NCI-H345 treated with DMSO at 0.1 percent for 48 hours (cell line): ENCODE data around the gene ZNF764.
"Not testable (repeated sequence)": the region's sequence is repeated elsewhere in the genome, so short reads cannot be mapped to it uniquely, and the experiment has no call there.

Experiments
- DNase-seq: peaks from one replicate; lab custom pipeline; 2025; ENCODE audit not compliant: unreplicated experiment; lab: John Stamatoyannopoulos, UW

The ZNF764 gene

DNA sequence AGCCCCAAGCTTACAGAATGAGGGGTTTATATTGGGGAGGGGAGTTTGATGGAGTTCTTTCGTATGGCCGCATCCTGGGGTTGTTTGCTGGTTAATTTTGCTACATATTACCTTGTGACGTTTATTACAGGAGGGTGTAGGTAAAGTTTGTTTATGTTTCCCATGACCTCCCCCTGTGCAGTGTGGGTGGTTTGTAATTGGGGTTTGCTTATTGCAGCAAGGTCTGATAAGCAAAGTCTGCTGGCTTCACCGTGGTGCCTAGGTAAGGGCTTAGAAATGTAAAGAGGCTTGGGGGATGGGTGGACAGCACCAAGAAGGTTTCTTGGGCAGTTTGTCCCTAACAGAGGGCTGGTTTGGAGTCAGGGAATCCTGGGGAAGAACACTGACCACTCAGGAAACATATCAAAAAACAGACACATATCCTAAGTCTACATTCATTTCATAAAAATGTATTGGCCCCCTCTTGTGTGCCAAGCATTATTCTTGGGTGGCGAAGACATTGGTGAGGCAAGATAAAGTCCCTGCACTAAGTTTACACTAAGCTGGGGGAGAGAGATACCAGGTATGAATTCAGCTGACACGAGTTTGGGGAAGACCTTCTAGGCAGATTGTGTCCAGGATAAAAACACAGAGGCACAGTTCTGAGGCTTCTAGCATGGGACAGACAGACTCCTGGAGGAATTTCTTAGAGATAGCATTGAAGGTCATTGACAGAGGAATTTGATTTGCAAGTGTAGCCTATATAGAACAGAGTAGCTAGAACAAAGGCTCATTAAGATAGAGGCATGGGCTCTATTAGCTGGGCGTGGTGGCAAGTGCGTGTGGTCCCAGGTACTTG, 9.5 kb downstream of the ZNF764 start:
- DNase-seq = no peak

DNA sequence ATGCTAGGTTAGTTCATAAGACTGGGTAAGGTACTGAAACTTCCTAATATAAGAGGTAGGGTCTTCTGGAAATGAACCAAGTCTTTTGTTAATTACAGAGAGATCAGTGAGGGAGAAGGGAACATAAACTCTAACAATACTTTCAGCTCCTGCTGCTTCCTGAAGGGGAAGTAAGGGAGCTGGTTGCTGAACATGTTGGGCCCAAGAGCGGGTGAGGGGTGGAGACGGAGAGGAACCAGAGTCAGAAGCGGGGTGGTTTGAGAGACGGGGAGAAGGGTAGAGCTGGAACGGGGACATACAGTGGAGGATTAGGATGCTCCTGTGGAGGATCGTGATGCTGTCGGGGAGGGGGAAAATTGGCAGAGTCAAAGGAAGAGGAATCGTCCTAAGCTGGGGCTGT, 12.1 kb downstream of the ZNF764 start:
- DNase-seq = no peak

DNA sequence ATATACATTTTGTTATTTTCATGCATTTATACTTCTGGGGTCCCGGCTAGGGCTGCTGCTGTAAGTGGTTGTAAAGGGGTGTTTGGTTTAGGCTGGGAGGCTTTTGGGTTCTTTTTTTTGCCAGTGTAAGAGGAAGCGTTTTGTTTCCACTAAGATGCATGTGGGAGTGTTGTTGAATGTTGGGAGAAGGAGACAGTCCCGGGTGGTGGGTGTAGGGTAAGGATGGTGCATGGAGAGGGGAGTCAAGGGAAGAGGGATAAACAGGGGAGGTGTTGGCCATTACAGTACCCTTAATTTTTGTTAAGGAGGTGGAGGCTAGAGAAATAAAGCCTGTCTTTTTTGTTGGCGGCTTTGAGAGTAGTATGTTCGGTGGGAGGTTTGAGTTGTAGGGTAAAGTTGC, 15.1 kb downstream of the ZNF764 start:
- no peak for DNase-seq

DNA sequence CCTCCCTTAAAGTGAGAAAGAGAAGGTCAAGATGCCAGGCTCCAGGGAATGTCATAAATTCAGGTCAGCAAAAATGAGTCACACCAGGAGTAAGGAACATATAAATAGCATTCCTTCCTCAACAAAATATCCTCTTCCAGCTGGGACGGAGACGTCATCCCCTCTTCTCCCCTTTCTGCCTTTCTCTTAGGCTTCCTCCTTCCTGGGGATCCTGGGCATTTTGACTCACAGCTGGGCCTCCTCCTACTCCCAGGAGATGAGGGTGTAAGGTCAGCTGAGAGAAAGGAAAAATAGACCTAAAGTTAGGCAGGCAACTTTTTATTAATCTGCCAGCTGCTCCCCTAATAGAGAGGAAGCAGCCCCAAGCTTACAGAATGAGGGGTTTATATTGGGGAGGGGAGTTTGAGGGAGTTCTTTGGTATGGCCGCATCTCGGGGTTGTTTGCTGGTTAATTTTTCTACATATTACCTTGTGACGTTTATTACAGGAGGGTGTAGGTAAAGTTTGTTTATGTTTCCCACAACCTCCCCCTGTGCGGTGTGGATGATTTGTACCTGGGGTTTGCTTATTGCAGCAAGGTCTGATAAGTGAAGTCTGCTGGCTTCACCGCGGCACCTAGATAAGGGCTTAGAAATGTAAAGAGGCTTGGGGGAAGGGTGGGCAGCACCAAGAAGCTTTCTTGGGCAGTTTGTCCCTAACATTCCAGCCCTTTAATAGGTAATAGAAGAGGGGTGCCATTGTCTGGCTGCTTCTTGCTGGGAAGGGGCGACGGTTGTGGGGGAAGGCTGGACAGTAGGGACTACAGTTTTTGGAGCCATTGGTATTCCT, 16.5 kb downstream of the ZNF764 start:
- no peak for DNase-seq

DNA sequence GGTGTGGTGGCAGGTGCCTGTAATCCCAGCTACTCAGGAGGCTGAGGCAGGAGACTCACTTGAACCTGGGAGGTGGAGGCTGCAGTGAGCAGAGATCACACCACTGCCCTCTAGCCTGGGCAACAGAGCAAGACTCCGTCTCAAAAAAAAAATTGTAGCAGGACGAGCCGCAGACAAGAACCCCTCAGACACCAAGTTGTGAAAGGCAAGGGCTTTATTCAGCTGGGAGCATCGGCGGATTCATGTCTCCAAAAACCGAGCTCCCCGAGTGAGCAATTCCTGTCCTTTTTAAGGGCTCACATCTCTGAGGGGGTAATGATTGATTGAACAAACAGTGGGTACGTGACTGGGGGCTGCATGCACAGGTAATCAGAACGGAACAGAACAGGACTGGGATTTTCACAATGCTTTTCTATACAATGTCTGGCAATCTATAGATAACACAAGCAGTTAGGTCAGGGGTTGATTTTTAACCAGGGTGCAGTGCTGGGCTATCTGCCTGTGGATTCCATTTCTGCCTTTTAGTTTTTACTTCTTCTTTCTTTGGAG, 17.2 kb downstream of the ZNF764 start:
- not testable (repeated sequence) for DNase-seq

DNA sequence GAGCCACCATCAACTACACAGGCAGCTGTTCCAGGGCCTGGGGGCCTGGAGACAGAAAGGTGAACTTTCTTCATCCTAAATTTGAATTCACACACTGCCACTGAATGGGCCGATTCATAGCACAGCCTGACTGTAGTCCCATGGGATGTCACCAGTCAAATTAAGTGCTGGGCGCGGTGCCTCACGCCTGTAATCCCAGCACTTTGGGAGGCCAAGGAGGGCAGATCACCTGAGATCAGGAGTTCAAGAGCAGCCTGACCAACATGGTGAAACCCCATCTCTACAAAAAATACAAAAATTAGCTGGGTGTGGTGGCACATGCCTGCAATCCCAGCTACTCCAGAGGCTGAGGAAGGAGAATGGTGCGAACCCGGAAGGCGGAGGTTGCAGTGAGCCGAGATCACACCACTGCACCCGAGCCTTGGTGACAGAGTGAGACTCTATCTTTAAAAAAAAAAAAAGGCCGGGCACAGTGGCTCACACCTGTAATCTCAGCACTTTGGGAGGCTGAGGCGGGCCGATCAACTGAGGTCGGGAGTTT, 18.1 kb downstream of the ZNF764 start:
- not testable (repeated sequence) for DNase-seq

DNA sequence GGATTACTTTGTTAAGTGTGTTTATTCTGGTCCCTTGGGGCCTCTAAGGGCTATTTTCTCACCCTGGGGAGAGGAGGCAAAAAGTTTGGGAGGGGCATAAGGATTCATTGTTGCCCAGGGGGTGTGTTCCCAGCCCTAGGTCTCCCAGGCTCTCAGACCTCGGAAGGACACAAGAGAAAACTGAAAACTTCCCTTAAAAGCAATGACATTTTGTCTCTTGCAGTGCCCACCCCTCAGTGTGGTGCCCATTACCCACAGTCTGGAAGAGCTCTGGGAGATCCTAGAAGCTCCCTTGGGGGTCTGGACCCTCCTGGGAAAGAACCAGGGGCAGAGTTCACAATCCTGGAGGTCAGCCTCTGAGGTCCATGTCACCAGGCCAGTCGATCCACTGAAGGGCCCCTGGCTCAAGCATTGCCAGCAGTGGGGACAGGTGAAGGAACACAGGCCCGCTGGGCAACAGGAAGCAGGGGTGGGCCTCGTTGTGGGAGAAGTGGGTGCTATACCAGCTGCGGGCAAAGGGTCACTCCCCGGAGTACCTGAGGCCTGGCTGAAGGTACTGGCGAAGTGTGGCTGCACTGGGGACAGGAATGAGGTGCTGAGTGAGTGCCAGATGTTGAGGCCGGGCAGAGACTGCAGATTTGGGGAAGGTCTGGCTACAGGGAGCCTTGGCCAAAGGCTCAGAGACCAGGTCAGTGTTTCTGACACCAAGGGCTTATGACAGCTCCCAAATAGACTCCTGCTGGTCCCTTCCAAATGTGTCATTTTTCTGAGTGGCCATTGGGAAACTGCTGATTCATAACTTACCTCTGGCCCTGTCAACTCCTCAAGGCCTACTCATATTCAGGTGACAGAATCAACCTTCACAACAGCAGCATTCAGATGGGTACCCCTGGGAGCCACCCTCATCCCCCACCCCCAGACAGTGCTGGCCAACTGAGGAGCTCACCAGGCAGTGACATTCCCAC, 18.9 kb downstream of the ZNF764 start:
- no peak for DNase-seq

DNA sequence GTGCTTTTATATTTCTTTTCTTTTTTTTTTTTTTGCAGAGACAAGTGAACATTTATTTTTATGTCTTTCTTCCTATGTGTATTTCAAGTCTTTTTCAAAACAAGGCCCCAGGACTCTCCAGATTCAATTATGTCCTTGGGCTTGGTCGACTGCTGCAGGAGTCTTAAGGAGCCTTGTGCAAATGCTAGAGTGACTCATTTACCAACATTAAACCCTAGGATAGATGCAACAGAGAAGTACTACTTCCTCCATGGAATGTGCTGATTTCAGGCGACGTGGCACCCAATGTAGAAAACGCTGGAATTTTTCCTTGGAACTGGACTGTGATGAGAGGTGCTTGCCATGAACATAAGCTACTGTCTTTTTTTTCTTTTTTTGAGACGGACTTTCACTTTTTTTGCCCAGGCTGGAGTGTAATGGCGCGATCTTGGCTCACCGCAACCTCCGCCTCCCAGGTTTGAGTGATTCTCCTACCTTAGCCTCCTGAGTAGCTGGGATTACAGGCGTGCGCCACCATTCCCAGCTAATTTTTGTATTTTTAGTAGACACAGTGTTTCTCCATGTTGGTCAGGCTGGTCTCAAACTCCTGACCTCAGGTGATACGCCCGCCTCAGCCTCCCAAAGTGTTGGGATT, 21.7 kb downstream of the ZNF764 start:
- not testable (repeated sequence) for DNase-seq

DNA sequence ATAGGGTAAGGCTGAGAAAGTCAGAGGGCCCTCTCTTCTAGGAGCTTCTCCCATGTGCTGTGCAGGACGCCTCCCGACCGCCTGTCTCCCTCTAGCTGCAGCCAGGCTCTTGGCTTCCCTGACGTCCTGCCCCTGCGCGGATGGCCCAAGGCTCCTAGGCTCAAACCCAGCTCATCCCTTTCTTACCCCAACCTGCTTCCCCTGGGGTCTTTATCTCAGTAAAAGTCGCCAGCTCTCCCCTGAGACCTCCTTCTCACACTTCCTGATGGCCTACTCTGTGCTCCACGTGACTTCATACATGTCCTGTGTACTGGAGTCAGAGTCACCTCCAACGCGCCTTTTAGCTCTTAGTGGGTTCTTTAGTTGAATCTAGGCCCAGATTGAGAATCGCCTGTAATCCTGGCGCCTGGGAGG, 22.4 kb downstream of the ZNF764 start:
- DNase-seq = peak; percentile 57

DNA sequence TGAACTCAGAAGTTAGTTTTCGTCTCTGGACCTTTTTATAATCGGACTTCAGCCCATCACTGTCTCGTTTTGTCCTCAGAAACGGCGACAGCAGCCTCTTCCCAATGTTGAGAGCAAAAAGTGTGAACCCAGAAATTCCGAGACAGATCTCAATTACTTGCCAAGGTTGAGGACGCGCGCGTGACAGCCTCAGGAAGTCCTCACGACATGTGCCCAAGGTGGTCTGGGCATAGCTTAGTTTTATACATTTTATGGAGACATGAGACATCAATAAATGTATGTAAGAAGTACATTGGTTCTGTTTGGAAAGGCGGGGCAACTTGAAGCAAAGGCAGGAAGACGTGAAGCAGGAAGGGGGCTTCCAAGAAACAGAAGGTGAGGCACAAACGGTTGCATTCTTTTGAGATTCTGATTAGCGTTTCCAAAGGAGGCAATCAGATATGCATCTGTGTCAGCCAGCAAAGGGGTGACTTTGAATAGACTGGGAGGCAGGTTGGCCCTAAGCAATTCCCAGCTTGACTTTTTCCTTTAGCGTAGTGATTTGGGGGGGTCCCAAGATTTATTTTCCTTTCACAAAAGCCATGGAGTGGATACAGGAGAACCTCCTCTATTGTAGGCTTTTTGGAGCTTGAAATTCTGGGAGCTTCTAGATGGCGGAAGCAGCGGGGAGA, 22.9 kb downstream of the ZNF764 start:
- DNase-seq = no peak

DNA sequence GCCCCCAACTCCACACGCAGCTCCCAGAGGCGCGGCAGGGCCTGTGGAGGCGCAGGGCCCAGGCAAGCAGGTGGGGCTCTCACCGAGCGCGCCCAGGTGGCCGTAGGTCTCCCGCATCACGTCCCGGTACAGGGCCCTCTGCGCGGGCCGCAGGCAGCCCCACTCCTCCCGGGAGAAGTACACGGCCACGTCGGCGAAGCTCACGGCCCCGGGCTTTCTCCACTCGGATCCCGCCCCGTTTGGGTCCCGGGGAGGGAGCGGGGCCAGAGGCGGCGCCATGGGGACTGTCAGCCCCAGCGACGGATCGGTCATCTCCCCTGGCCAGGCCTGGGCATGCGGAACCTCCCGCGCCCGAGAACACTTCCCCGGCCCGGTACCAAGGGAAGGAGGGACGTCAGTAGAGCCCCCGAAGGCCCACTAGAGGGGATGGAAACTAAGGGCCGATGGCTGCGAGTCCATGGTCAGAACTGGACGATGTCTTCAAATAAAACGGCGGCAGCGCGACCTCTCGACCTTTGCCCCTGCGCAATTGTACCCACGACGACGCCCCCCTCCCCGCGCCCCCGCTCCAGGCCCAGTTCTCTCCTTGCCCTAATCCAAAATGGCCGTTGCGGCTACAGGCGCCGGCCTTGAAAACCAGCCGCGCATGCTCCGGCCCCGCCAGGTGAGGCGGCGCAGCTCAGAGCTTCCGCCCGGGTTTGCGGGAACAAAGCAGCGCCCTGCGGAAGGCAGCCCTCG, 23.6 kb downstream of the ZNF764 start, which contains the start of gene ZNF747:
ZNF747 (minus strand) TSS at position 491 of the 738 bp plus-strand sequence; CDS start at position 312, 179 bp downstream.
- DNase-seq = peak; percentile 95

DNA sequence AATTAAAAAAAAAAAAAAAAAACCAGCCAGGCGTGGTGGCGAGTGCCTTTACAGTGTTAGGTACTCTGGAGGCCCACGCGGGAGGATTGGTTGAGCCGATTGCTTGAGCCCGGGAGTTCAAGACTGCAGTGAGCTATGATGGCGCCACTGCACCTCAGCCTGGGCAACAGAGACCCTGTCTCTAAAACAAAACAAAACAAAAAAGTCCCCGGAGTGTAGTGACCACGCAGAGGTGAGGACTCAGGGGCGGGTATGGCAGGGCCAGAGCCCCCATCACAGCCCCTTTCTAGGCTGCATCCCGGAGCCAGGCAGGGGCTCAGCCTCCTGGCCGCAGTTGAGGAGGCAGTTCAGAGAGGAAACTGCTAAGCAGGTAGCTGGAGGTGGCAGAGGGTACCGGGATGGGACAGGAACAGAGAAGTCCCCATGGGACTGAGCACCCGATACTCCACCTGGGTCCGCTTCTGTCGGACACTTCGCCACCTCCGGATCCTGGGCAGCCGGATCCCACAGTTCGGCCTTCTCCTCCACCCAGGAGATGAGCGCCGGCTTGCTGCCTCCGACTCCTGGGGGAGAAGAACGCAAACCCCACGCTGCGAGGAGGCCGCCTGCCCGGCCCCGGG, 24.3 kb downstream of the ZNF764 start:
- no peak for DNase-seq

DNA sequence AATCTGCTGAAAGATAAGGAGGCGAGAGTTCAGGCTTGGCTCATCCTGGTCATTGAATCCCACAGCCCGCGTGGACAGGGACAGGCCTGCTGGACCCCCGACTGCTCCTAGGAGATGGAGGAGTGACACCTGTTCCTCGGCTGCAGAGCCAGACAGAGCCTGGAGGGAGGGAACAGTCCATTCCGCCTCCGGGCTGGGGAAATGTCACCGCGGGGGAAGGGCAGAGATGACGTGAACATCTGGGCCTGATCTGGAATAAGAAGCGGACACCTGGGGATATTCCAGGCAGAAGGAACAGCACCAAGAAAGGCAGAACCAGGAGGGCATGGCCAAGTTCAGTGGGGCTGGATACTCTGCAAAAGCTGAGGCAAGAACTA, 25.0 kb downstream of the ZNF764 start:
- no peak for DNase-seq

DNA sequence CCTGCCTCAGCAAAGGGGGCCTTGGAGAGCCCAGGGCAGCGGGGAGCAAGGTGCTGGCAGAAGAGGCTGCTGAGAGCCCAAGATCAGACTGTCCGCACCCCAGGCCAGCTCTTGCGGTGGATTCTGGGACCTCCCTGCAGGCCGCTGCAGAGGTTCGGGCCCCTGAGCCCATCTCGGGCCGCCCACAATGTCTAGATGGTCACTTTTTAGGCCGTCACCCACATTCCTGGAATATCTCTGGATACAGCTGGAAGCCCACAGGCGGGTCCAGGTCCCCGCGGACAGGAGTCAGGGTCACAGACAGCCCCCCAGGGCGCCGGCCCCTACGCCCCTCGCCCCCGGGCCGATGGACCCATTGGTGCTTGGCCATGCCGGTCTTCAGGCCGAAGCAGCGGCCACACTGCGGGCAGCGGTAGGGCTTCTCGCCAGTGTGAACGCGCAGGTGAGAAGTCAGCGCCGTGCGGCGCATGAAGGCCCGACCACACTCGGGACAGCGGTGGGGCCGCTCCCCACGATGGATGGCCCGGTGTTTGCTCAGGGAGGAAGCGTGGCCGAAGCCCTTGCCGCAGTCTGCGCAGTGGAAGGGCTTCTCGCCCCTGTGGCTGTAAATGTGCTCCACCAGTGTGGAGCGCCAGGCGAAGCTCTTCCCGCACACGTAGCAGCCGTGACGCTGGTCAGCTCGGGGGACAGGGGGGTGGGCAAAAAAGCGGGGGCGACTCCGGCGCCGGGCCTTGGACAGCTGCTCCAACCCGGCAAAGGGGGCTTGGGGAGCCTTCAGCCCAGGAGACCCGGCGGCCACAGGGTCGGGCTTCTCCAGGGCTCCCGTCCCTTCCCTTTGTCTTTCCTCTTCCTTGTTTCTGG, 25.7 kb downstream of the ZNF764 start:
- DNase-seq = no peak

DNA sequence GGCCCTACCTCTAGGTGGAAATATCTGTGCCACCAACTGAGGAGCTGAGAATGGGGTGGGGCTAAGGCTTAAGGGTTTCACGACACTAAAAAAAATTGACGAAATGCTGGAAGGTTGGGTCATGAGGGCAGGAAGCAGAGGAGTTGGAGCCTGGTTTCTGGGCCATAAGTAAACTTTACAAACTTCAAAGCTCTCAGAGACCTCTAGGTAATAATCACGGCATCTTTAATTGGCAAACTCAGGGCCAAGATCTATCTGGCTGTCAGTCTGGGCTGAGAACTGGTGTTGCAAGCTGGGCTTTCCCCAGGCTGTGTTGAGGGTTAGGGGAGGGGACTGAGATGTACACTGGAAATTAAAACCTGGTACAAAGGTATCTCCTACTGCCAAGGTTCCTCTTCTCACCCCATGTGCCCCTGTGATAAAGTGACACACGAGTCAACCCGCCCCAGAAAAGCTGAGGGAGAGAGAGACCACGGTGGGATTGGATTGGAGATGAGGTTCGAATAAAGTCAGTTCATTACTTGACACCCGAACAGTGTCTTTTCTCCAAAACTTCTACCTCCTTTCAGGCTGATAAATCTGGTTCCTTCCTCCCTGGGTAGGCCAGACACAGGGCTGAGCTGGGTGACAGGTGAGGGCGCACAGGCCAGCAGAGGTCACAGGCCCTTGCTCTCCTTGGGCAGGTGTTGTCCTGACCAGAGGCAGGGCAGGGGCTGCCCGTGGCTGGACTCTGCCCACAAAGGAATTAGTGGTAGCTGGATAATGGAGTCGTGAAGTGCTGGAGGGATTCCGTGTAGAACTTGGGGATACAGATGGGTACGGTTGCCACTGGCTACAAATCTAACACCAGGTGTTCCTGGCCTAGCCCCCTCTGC, 27.8 kb downstream of the ZNF764 start:
- no peak for DNase-seq

DNA sequence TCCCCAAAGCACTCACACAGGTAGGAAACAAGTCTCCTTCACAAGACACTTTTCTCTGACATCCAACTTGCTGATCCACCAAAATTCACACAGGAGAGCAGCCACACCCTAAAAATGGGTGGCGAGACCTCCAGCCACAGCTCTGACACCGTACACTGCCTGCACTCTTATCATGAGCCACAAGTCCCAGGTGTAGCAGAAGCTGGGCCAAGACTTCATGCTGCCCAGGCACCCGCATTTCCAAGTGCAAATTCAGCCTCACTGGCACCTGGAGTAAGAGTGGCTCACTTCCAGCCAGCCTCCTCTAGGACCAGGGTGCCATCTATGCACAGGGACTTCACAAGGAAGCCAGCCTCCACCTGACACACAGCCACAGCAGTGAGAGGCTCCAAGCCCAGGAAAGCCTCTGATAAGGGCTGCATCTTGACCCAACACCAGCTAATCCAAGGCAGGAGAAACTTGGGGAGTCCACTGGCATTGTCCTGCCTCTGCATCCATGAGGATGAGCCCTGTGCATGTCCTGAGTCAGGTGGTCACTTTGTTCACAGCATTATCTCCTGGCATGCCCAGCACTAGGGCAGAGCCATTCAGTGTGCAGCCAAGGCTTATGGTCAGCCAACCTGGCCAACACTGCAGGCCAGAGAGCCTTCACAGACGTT, 29.2 kb downstream of the ZNF764 start:
- no peak for DNase-seq
